Stimulated activated CD4-positive, alpha-beta T cell treated with anti-CD3 and anti-CD28 coated beads, Interleukin-4, amount 100 ng/mL, for 24 hours (primary cell): ENCODE data around the gene SUSD5.
"Not testable (repeated sequence)": the region's sequence is repeated elsewhere in the genome, so short reads cannot be mapped to it uniquely, and the experiment has no call there.

Source experiments
- DNase-seq: peaks from one replicate; pipeline ENCODE4 v3.0.0-alpha.2; 2020

Gene SUSD5

GRCh38 chr3:33146791-33147445 lies 71.7 kb downstream of the SUSD5 start:
- DNase-seq, result no peak

GRCh38 chr3:33145901-33146580 lies 72.6 kb downstream of the SUSD5 start:
- DNase-seq, result no peak

GRCh38 chr3:33145221-33145900 lies 73.2 kb downstream of the SUSD5 start:
- no peak for DNase-seq

- peak; percentile 24 for DNase-seq
These were observed 74.2 kb downstream of the SUSD5 start for GRCh38 chr3:33144433-33144832.

GRCh38 chr3:33141006-33141405 lies 77.6 kb downstream of the SUSD5 start:
- DNase-seq, result no peak

GRCh38 chr3:33139996-33140395 lies 78.6 kb downstream of the SUSD5 start:
- no peak for DNase-seq

GRCh38 chr3:33139006-33139623 lies 79.5 kb downstream of the SUSD5 start:
- DNase-seq, result not testable (repeated sequence)

GRCh38 chr3:33137691-33138090 lies 80.9 kb downstream of the SUSD5 start:
- no peak for DNase-seq

- DNase-seq, result no peak
These were observed 84.5 kb downstream of the SUSD5 start for GRCh38 chr3:33134026-33134625.

GRCh38 chr3:33132019-33132360 lies 86.6 kb downstream of the SUSD5 start:
- DNase-seq, result no peak

GRCh38 chr3:33131331-33132018 lies 87.1 kb downstream of the SUSD5 start:
- DNase-seq, result peak; percentile 47

GRCh38 chr3:33130144-33130543 lies 88.5 kb downstream of the SUSD5 start:
- DNase-seq, result no peak

- DNase-seq, result no peak
These were observed 89.9 kb downstream of the SUSD5 start for GRCh38 chr3:33128706-33129105.

- no peak for DNase-seq
These were observed 92.8 kb downstream of the SUSD5 start for GRCh38 chr3:33125840-33126239.

GRCh38 chr3:33124638-33125037 lies 94.0 kb downstream of the SUSD5 start:
- DNase-seq, result no peak

GRCh38 chr3:33122991-33123390 lies 95.6 kb downstream of the SUSD5 start:
- no peak for DNase-seq

- DNase-seq, result no peak
These were observed 98.7 kb downstream of the SUSD5 start for GRCh38 chr3:33119891-33120290.

- DNase-seq, result no peak
These were observed 101.1 kb downstream of the SUSD5 start for GRCh38 chr3:33117461-33117860.

- no peak for DNase-seq
These were observed 103.4 kb downstream of the SUSD5 start for GRCh38 chr3:33115024-33115768.

GRCh38 chr3:33114622-33115023 lies 104.0 kb downstream of the SUSD5 start:
- no peak for DNase-seq

- peak; percentile 85 for DNase-seq
These were observed 104.6 kb downstream of the SUSD5 start, which contains the start of gene CRTAP for GRCh38 chr3:33113772-33114621. Gene CRTAP, plus strand, starts transcription at chr3:33114014. Its CDS starts 64 bp downstream, at chr3:33114078.
